OCI-LY1 (cell line): ENCODE data around the gene MAP2K2.

ENCODE experiments used
- H2AFZ ChIP-seq: fragments of 200-600 bp; sonication (generic), shearing (Covaris generic); 2 replicates; pipeline ENCODE4 v1.6.0; 2014; ENCODE audit warnings: antibody characterized with exemption, mild to moderate bottlenecking, low read length
- H3F3A ChIP-seq: fragments of 200-600 bp; sonication (generic), shearing (Covaris generic); 2 replicates; pipeline ENCODE4 v1.6.0; 2014; ENCODE audit warnings: mild to moderate bottlenecking, antibody characterized with exemption, low read length, moderate library complexity; ENCODE audit not compliant: insufficient read depth
- H3K27ac ChIP-seq: fragments of 200-600 bp; sonication (generic); 2 replicates; pipeline ENCODE4 v1.5.1; 2014; ENCODE audit warnings: low read length, mixed run types, mild to moderate bottlenecking, low read depth; ENCODE audit not compliant: poor library complexity, severe bottlenecking
- H3K27me3 ChIP-seq: fragments of 200-600 bp; sonication (generic); 2 replicates; pipeline ENCODE4 v1.6.0; 2014; ENCODE audit warnings: antibody characterized with exemption, mild to moderate bottlenecking, low read length, moderate library complexity; ENCODE audit not compliant: insufficient read depth
- H3K36me3 ChIP-seq: fragments of 200-600 bp; sonication (generic); 2 replicates; pipeline ENCODE4 v1.6.1; 2014; ENCODE audit warnings: mild to moderate bottlenecking, antibody characterized with exemption, low read length, moderate library complexity, mixed read lengths; ENCODE audit not compliant: insufficient read depth
- H3K4me1 ChIP-seq: fragments of 200-600 bp; sonication (generic); 2 replicates; pipeline ENCODE4 v1.5.1; 2014; ENCODE audit warnings: mild to moderate bottlenecking, low read length, moderate library complexity; ENCODE audit not compliant: insufficient read depth, severe bottlenecking
- H3K4me2 ChIP-seq: fragments of 200-600 bp; sonication (generic), shearing (Covaris generic); 2 replicates; pipeline ENCODE4 v1.6.1; 2014; ENCODE audit warnings: low read length
- H3K4me3 ChIP-seq: fragments of 200-600 bp; sonication (generic); 2 replicates; pipeline ENCODE4 v1.5.1; 2014; ENCODE audit warnings: low read length, low read depth, mild to moderate bottlenecking, mixed read lengths; ENCODE audit not compliant: poor library complexity, severe bottlenecking
- H3K79me2 ChIP-seq: fragments of 200-600 bp; shearing (Covaris generic); 2 replicates; pipeline ENCODE4 v1.6.1; 2016; ENCODE audit warnings: mixed run types, low read length, mixed read lengths; ENCODE audit not compliant: insufficient read depth
- H3K9ac ChIP-seq: fragments of 200-600 bp; sonication (generic), shearing (Covaris generic); 2 replicates; pipeline ENCODE4 v1.6.1; 2014; ENCODE audit warnings: mild to moderate bottlenecking, low read length, mixed read lengths
- H3K9me2 ChIP-seq: fragments of 200-600 bp; sonication (generic), shearing (Covaris generic); 2 replicates; pipeline ENCODE4 v1.6.1; 2014; ENCODE audit warnings: low read depth, mild to moderate bottlenecking, low read length, mixed read lengths
- H3K9me3 ChIP-seq: fragments of 200-600 bp; shearing (Covaris generic); 2 replicates; pipeline ENCODE4 v1.6.1; 2014; ENCODE audit warnings: low read length, mixed read lengths
- H4K20me1 ChIP-seq: fragments of 200-600 bp; sonication (generic), shearing (Covaris generic); 2 replicates; pipeline ENCODE4 v1.6.0; 2016; ENCODE audit warnings: mild to moderate bottlenecking, low read length; ENCODE audit not compliant: insufficient read depth
- EZH2 ChIP-seq: fragments of 200-600 bp; sonication (generic), shearing (Covaris generic); IDR thresholded peaks from 2 replicates; pipeline ENCODE4 v1.8.0; 2017; ENCODE audit warnings: borderline replicate concordance, mixed run types, mild to moderate bottlenecking, antibody characterized with exemption, low read length, moderate library complexity, mixed read lengths
- TF ChIP-seq, protein P1 (sequence below): fragments of 200-600 bp; sonication (generic), shearing (Covaris generic); IDR thresholded peaks from 2 replicates; pipeline ENCODE4 v1.5.1; 2017; ENCODE audit warnings: mild to moderate bottlenecking, antibody characterized with exemption, low read length, moderate library complexity, mixed read lengths

Gene MAP2K2

DNA sequence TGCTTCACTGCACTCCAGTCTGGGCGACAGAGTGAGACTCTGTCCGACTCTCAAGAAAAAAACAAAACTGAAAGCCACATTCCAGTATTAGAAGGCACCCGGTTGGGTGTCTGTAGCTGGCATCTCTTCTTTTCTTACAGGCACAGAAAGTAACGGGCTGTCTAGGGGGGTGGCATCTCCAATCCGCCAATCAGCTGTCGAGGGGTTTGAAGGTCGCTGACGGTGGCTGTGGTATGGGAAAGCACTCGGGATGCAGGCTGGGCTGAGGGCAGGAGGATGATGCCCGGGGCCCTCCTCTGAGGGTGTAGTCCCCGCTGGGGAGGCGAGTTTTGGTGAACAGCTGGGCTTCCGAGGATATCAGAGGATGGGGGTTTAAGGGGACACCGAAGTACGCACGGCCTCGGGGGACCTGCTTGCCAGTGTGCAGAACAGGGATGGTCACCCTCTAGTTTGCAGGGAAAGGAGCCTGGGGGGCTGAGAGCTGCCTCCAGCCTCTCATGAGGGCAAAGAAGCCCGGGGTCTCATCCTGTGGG, 30.2 kb downstream of the MAP2K2 start:
- Histone ChIP-seq H3K4me3 (no peak overlapping the region), H3K9ac (no peak overlapping the region), H3K9me3 (no peaks in the 10 kb centered on the region), H3K9me2 (no peaks in the 10 kb centered on the region), H3K79me2 (no peaks in the 10 kb centered on the region), H3F3A (no peaks in the 10 kb centered on the region), H3K4me1 (no peaks in the 10 kb centered on the region), H4K20me1 (no peaks in the 10 kb centered on the region), H3K4me2 (no peak overlapping the region), H2AFZ (no peak overlapping the region), H3K27me3 (no peaks in the 10 kb centered on the region), H3K36me3 (peaks cover 55% of the 10 kb centered on the region), H3K27ac (no peak overlapping the region)
- no peak for TF ChIP-seq EZH2
- TF ChIP-seq, protein P1, sequence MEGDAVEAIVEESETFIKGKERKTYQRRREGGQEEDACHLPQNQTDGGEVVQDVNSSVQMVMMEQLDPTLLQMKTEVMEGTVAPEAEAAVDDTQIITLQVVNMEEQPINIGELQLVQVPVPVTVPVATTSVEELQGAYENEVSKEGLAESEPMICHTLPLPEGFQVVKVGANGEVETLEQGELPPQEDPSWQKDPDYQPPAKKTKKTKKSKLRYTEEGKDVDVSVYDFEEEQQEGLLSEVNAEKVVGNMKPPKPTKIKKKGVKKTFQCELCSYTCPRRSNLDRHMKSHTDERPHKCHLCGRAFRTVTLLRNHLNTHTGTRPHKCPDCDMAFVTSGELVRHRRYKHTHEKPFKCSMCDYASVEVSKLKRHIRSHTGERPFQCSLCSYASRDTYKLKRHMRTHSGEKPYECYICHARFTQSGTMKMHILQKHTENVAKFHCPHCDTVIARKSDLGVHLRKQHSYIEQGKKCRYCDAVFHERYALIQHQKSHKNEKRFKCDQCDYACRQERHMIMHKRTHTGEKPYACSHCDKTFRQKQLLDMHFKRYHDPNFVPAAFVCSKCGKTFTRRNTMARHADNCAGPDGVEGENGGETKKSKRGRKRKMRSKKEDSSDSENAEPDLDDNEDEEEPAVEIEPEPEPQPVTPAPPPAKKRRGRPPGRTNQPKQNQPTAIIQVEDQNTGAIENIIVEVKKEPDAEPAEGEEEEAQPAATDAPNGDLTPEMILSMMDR: no peak

DNA sequence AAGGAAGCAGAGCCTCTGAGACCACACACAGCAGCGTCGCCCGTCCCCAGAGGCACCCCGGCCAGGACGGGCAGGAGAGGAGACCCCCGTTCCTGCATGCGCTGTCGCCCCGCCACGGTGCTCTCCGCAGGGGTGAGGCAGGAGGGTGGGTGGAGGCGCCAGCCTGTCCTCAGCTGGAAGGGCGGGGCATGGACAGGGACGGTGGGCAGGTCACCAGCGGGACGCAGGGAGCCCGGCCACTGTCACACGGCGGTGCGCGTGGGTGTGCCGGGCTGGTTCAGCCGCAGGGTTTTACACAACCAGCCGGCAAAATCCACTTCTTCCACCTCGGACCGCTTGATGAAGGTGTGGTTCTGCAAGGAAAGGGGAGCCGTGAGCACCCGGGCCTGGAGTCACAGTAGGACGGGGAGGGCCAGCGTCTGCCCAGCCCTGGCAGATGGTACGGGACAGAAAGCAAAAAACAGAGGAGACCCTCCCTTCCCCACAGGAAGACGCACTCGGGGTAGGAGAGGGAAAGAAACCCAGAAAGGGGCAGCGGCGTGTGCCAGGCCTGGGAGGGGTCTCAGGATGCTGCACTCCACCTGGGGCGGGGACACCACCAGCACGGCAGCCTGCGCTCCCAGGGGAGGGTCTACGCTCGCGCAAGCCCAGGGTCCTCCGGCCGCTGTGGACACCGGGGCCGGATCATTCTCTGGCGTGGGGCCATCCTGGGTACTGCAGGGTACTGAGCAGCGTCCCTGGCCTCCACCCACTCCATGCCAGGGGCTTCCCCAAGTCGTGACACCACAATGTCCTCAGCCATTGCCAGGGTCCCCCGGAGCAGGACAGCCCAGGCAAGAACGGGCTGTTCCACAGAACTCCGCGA, 33.3 kb downstream of the MAP2K2 start:
- no peak overlapping the region for H3K4me2 ChIP-seq
- no peaks in the 10 kb centered on the region for H3K9me2 ChIP-seq
- H3K27ac ChIP-seq: no peak overlapping the region
- H3K4me3 ChIP-seq: no peak overlapping the region
- no peaks in the 10 kb centered on the region for H3F3A ChIP-seq
- no peaks in the 10 kb centered on the region for H3K9me3 ChIP-seq
- H3K36me3 ChIP-seq: peaks cover 25% of the 10 kb centered on the region
- H3K27me3 ChIP-seq: no peaks in the 10 kb centered on the region
- TF ChIP-seq, protein P1: no peak
- no peak for TF ChIP-seq EZH2
- H3K9ac ChIP-seq: no peak overlapping the region
- H3K4me1 ChIP-seq: peaks cover 10% of the 10 kb centered on the region
- no peaks in the 10 kb centered on the region for H4K20me1 ChIP-seq
- no peak overlapping the region for H2AFZ ChIP-seq
- H3K79me2 ChIP-seq: no peaks in the 10 kb centered on the region

DNA sequence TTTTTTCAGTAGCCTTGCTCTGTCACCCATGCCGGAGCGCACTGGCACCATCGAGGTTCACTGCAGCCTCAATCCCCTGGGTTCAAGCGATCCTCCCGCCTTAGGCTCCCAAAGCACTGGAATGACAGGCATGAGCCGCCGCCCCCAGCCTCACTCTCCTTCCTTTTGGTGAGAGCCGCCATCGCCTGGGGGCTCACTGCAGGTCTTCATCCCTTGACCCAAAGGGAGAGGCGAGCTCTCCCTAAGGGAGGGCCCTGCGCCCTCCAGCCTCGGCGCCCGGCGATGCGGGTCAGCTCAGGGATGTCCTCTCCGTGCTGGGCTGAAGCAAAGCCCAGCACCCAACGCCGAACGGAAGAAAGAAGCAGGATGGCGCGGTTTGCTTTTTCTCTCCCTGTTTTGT, 34.0 kb downstream of the MAP2K2 start:
- no peak overlapping the region for H3K4me3 ChIP-seq
- H3K27ac ChIP-seq: no peak overlapping the region
- peaks cover 20% of the 10 kb centered on the region for H3K36me3 ChIP-seq
- H3K9me3 ChIP-seq: no peaks in the 10 kb centered on the region
- TF ChIP-seq, protein P1: no peak
- TF ChIP-seq EZH2: no peak
- no peaks in the 10 kb centered on the region for H3F3A ChIP-seq
- no peaks in the 10 kb centered on the region for H4K20me1 ChIP-seq
- peaks cover 10% of the 10 kb centered on the region for H3K4me1 ChIP-seq
- no peaks in the 10 kb centered on the region for H3K79me2 ChIP-seq
- no peak overlapping the region for H3K4me2 ChIP-seq
- H3K9ac ChIP-seq: no peak overlapping the region
- no peaks in the 10 kb centered on the region for H3K27me3 ChIP-seq
- H3K9me2 ChIP-seq: no peaks in the 10 kb centered on the region
- H2AFZ ChIP-seq: no peak overlapping the region
